Left kidney (tissue), 8 donors: ENCODE measurements around the gene VPS51. TPM values are rescaled to one million over a fixed set of nuclear protein-coding genes. Genes with fewer than 3 reads are reported as not detected.

Experiments
- DNase-seq: peaks from one replicate; pipeline ENCODE4 v3.0.0-alpha.2; 2013
- long read RNA-seq, 8 donors: transcript quantifications; one replicate each; lab custom pipeline, GENCODE V29; 2026
- polyA plus RNA-seq: library from polyadenylated mRNA; unstranded; fragments of 120-200 nt; gene quantifications from one replicate; pipeline ENCODE4 v1.2.1, GENCODE V29; 2013; ENCODE audit not compliant: insufficient read length

Gene VPS51
- polyA plus RNA-seq, result 93.3 TPM
- long read RNA-seq, donor 1, transcript VPS51-201 (10 exons, 2,714 nt), result major isoform, 25 of 174 reads
- long read RNA-seq, donor 1, partial matches to known transcripts, result 147 of 174 reads
- long read RNA-seq, donor 1, other reads (novel, unspliced or antisense), result 0 of 174 reads
- long read RNA-seq, donor 2, transcript VPS51-201 (10 exons, 2,714 nt), result major isoform, 34 of 68 reads
- long read RNA-seq, donor 2, partial matches to known transcripts, result 34 of 68 reads
- long read RNA-seq, donor 2, other reads (novel, unspliced or antisense), result 0 of 68 reads
- long read RNA-seq, donor 3, transcript VPS51-201 (10 exons, 2,714 nt), result major isoform, 21 of 36 reads
- long read RNA-seq, donor 3, partial matches to known transcripts, result 13 of 36 reads
- long read RNA-seq, donor 3, other reads (novel, unspliced or antisense), result 0 of 36 reads
- long read RNA-seq, donor 4, partial matches to known transcripts, result 5 of 8 reads
- long read RNA-seq, donor 4, other reads (novel, unspliced or antisense), result 0 of 8 reads
- long read RNA-seq, donor 5, transcript VPS51-201 (10 exons, 2,714 nt), result major isoform, 35 of 54 reads
- long read RNA-seq, donor 5, partial matches to known transcripts, result 19 of 54 reads
- long read RNA-seq, donor 5, other reads (novel, unspliced or antisense), result 0 of 54 reads
- long read RNA-seq, donor 6, transcript VPS51-201 (10 exons, 2,714 nt), result major isoform, 32 of 127 reads
- long read RNA-seq, donor 6, partial matches to known transcripts, result 93 of 127 reads
- long read RNA-seq, donor 6, other reads (novel, unspliced or antisense), result 0 of 127 reads
- long read RNA-seq, donor 7, transcript VPS51-201 (10 exons, 2,714 nt), result major isoform, 40 of 92 reads
- long read RNA-seq, donor 7, transcript VPS51-205 (2 exons, 426 nt), result minor isoform, 5 of 92 reads
- long read RNA-seq, donor 7, partial matches to known transcripts, result 46 of 92 reads
- long read RNA-seq, donor 7, other reads (novel, unspliced or antisense), result 0 of 92 reads
- long read RNA-seq, donor 8, transcript VPS51-201 (10 exons, 2,714 nt), result major isoform, 18 of 18 reads
- long read RNA-seq, donor 8, partial matches to known transcripts, result 0 of 18 reads
- long read RNA-seq, donor 8, other reads (novel, unspliced or antisense), result 0 of 18 reads

GRCh38 chr11:65095974-65096806, at the start of gene VPS51:
Gene VPS51, plus strand, starts transcription at chr11:65096214. Its CDS starts 37 bp downstream, at chr11:65096251.
- peak; percentile 91 for DNase-seq

- no peak for DNase-seq
Measured at GRCh38 chr11:65047581-65048422, 48.2 kb upstream of the VPS51 start.

GRCh38 chr11:65051398-65051858, 44.6 kb upstream of the VPS51 start:
- no peak for DNase-seq

- no peak for DNase-seq
Measured at GRCh38 chr11:65053827-65054508, 42.0 kb upstream of the VPS51 start.

GRCh38 chr11:65055538-65055937, 40.5 kb upstream of the VPS51 start:
- DNase-seq, result no peak

GRCh38 chr11:65056999-65057398, 39.0 kb upstream of the VPS51 start:
- DNase-seq, result no peak

GRCh38 chr11:65057526-65057925, 38.5 kb upstream of the VPS51 start:
- no peak for DNase-seq

- no peak for DNase-seq
Measured at GRCh38 chr11:65058012-65058411, 38.0 kb upstream of the VPS51 start.

GRCh38 chr11:65058419-65059054, 37.5 kb upstream of the VPS51 start, which contains the start of gene NAALADL1:
Gene NAALADL1, minus strand, starts transcription at chr11:65058553. Its CDS starts 32 bp downstream, at chr11:65058521.
- no peak for DNase-seq

- DNase-seq, result no peak
Measured at GRCh38 chr11:65059523-65059922, 36.5 kb upstream of the VPS51 start.

GRCh38 chr11:65059959-65060824, 35.8 kb upstream of the VPS51 start:
- DNase-seq, result no peak

GRCh38 chr11:65060913-65061408, 35.1 kb upstream of the VPS51 start:
- DNase-seq, result no peak

- DNase-seq, result no peak
Measured at GRCh38 chr11:65063532-65063931, 32.5 kb upstream of the VPS51 start.

GRCh38 chr11:65064847-65065240, 31.2 kb upstream of the VPS51 start:
- no peak for DNase-seq

- DNase-seq, result no peak
Measured at GRCh38 chr11:65065851-65066250, 30.2 kb upstream of the VPS51 start.

GRCh38 chr11:65066315-65066714, 29.7 kb upstream of the VPS51 start:
- DNase-seq, result no peak

- no peak for DNase-seq
Measured at GRCh38 chr11:65066805-65067291, 29.2 kb upstream of the VPS51 start.

GRCh38 chr11:65067446-65067845, 28.6 kb upstream of the VPS51 start:
- DNase-seq, result no peak
